HG03039 (cell line): Measurements from ENCODE around the gene MRPL23.

Source experiments
- ATAC-seq: cut with Tn5 transposase; IDR thresholded peaks from one replicate; pipeline ENCODE4 v1.9.1; 2021; ENCODE audit warnings: mild to moderate bottlenecking, moderate library complexity; ENCODE audit not compliant: unreplicated experiment

Gene MRPL23

GRCh38 chr11:1952806-1953482 is 5.8 kb downstream of the MRPL23 start:
- no peak for ATAC-seq

GRCh38 chr11:1953489-1954266 is 6.5 kb downstream of the MRPL23 start:
- ATAC-seq: no peak

GRCh38 chr11:1958367-1958766 is 11.2 kb downstream of the MRPL23 start:
- no peak for ATAC-seq

GRCh38 chr11:1959786-1960185 is 12.7 kb downstream of the MRPL23 start:
- ATAC-seq: no peak

- ATAC-seq: no peak
These were observed 16.7 kb downstream of the MRPL23 start for GRCh38 chr11:1963864-1964263.

GRCh38 chr11:1964348-1964747 is 17.2 kb downstream of the MRPL23 start:
- no peak for ATAC-seq

GRCh38 chr11:1964955-1965354 is 17.8 kb downstream of the MRPL23 start:
- ATAC-seq: no peak

GRCh38 chr11:1966531-1966930 is 19.4 kb downstream of the MRPL23 start:
- no peak for ATAC-seq

- no peak for ATAC-seq
These were observed 20.6 kb downstream of the MRPL23 start for GRCh38 chr11:1967641-1968225.

- ATAC-seq: no peak
These were observed 21.4 kb downstream of the MRPL23 start for GRCh38 chr11:1968454-1969002.

- ATAC-seq: no peak
These were observed 21.9 kb downstream of the MRPL23 start for GRCh38 chr11:1969035-1969434.

- no peak for ATAC-seq
These were observed 22.6 kb downstream of the MRPL23 start for GRCh38 chr11:1969776-1970175.

GRCh38 chr11:1970956-1971355 is 23.8 kb downstream of the MRPL23 start:
- ATAC-seq: no peak

GRCh38 chr11:1975185-1975584 is 28.1 kb downstream of the MRPL23 start:
- ATAC-seq: no peak

GRCh38 chr11:1978720-1979473 is 31.8 kb downstream of the MRPL23 start:
- ATAC-seq: no peak

GRCh38 chr11:1979607-1980006 is 32.5 kb downstream of the MRPL23 start:
- ATAC-seq: no peak

- no peak for ATAC-seq
These were observed 35.9 kb downstream of the MRPL23 start for GRCh38 chr11:1982873-1983600.

- no peak for ATAC-seq
These were observed 36.4 kb downstream of the MRPL23 start for GRCh38 chr11:1983601-1983961.

- no peak for ATAC-seq
These were observed 39.9 kb downstream of the MRPL23 start for GRCh38 chr11:1987024-1987423.

- no peak for ATAC-seq
These were observed 41.0 kb downstream of the MRPL23 start for GRCh38 chr11:1988174-1988573.
